Activated CD4-positive, alpha-beta T cell treated with anti-CD3 and anti-CD28 coated beads, Interleukin-2, amount 10 ng/mL, durations not matched to agents 24 days and 14 days (primary cell): Measurements from ENCODE around the gene EEF1G. TPM values are rescaled to one million over a fixed set of nuclear protein-coding genes. Genes with fewer than 3 reads are reported as not detected.
A peak's percentile ranks its signal among the peaks of the same experiment; 100 is the strongest.
"Not testable (repeated sequence)": the region's sequence is repeated elsewhere in the genome, so short reads cannot be mapped to it uniquely, and the experiment has no call there.

Source experiments
- DNase-seq: peaks from one replicate; pipeline ENCODE4 v3.0.0; 2022
- H3K27ac Mint-ChIP-seq: one replicate; pipeline ENCODE4 v1.8.0; 2022; ENCODE audit warnings: mild to moderate bottlenecking, mixed read lengths
- H3K27me3 Mint-ChIP-seq: one replicate; pipeline ENCODE4 v1.8.0; 2022; ENCODE audit warnings: mixed read lengths
- H3K36me3 Mint-ChIP-seq: one replicate; pipeline ENCODE4 v1.8.0; 2022; ENCODE audit warnings: low read depth, mild to moderate bottlenecking, mixed read lengths
- H3K4me1 Mint-ChIP-seq: one replicate; pipeline ENCODE4 v1.8.0; 2021; ENCODE audit warnings: mixed read lengths
- H3K4me3 Mint-ChIP-seq: one replicate; pipeline ENCODE4 v1.8.0; 2022; ENCODE audit warnings: mild to moderate bottlenecking, moderate library complexity, mixed read lengths
- H3K9me3 Mint-ChIP-seq: one replicate; pipeline ENCODE4 v1.8.0; 2021; ENCODE audit warnings: mixed read lengths
- intact Hi-C: fragments of 100-400 bp; cut with micrococcal nuclease; formaldehyde crosslinking; loops from one replicate; pipeline ENCODE4 v1.15.1; 2023
- total RNA-seq: library from RNA; stranded (reverse); gene quantifications from 2 replicates; pipeline ENCODE4 v1.2.3, GENCODE V29; 2022

The EEF1G gene
- total RNA-seq, 1 donor from 2014 or later: 1,271 TPM

DNA sequence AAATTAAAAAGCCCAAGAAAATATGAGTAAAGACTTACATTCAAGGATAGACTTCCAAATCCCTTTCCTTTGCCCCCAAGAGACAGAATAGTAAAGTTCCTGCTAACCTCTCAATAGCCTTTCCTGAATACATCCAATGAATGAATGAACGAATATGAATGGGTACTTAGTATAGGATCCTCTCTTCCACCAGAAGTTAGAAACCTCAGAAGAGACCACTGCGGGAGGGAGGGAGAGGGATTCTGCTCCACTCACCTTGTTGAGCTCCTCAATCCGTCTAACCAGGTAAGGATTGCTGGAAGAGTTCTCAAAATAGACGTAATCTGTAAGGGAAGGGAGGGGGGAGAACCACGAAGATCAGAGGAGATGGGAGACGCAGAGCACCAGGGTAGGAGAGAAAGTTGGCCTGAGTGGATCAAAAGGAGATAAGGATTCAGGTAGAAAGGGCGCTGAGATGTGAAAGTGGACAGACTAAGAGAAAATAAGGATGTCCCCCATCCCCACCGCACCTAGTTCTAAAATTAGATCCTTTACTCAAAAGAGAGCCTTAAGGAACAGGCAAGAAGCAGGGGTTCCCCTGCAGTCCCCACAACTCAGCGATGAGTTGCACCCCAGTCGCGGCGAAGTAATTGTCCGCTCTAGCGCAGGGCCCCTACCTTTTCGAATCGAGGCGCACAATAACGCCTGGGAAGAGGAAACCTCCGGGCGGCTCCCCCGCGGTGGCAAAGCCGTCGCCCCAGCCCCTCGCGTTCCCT, 26.9 kb upstream of the EEF1G start:
- H3K4me3 Mint-ChIP-seq: peak overlapping the region; percentile 95
- DNase-seq: no peak
- H3K4me1 Mint-ChIP-seq: peaks cover 45% of the 10 kb centered on the region

DNA sequence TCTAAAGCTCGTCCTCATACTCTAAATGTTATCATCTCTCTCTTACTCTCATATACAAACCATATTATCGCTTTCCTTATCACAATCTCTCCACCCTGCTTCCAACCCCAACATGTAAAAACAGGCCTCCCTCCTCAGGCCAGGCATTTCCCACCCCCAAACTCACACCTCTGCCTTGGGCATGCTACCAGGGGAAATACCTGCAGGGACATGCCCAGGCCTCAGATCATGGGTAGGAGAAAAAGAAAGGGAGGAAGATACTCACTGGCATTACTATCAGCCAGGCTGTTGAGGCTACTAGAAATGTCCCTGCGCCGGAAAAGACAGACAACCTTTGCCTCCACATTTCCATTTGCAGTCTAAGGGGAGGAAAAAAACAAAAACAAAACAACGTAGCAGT, 26.2 kb upstream of the EEF1G start:
- Mint-ChIP-seq H3K4me3 (peak overlapping the region; percentile 95), H3K36me3 (peaks cover 77% of the 10 kb centered on the region), H3K27me3 (no peaks in the 10 kb centered on the region), H3K4me1 (peaks cover 49% of the 10 kb centered on the region), H3K9me3 (no peaks in the 10 kb centered on the region), H3K27ac (peak overlapping the region; percentile 88)
- intact Hi-C loops: loop anchor here (1.0 to 10.0 kb wide), 8 partner anchors 9 to 1645 kb away; partner anchors contain the start of genes EML3, FKBP2, HNRNPUL2 and INTS5
- DNase-seq: peak; percentile 72

More for the DNA sequence above, 26.9 kb upstream of the EEF1G start:
- Mint-ChIP-seq H3K9me3 (no peaks in the 10 kb centered on the region), H3K36me3 (peaks cover 75% of the 10 kb centered on the region), H3K27ac (peak overlapping the region; percentile 88), H3K27me3 (no peaks in the 10 kb centered on the region)
- intact Hi-C loops: loop anchor here (2.0 to 10.0 kb wide), 2 partner anchors 48 to 1644 kb away; partner anchors contain the start of genes FKBP2 and PPP1R14B

DNA sequence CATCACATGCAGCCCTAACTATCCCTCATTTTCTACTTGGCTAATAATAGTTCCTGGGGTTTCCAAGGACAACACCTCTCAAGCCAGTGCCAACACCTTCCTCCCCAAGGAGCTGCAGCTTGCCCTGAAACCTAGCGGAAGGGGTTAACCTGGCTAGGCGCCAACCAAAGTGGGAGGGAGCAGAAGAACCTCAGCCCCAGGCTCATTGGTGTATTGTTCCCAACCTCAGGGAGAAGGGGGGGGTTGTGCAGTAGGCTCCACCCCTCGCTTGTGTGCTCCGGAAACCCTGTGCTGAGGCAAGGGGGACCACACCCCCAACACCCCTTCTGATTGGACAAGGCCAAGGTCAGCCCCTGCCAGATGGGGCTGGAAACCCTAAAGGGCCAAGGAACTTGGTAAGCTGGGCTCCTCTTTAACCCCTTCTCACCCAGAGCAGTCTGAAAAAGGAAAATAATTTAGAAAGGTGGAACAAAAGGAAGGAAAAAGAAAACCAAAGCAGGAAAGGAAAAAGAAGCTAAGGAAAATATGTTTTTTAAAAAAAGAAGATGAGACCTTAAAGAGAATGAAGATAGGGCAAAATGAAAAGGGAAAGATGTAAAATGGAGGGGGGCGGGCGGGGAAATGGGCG, 25.5 kb upstream of the EEF1G start:
- H3K27ac Mint-ChIP-seq: peak overlapping the region; percentile 88
- no peaks in the 10 kb centered on the region for H3K9me3 Mint-ChIP-seq
- H3K4me3 Mint-ChIP-seq: peak overlapping the region; percentile 95
- peak; percentile 99 for DNase-seq
- H3K36me3 Mint-ChIP-seq: peaks cover 83% of the 10 kb centered on the region
- intact Hi-C loops: loop anchor here (1.0 to 10.0 kb wide), 6 partner anchors 8 to 282 kb away; partner anchors contain the start of genes EML3, HNRNPUL2, INTS5 and SLC3A2
- no peaks in the 10 kb centered on the region for H3K27me3 Mint-ChIP-seq
- peaks cover 53% of the 10 kb centered on the region for H3K4me1 Mint-ChIP-seq

DNA sequence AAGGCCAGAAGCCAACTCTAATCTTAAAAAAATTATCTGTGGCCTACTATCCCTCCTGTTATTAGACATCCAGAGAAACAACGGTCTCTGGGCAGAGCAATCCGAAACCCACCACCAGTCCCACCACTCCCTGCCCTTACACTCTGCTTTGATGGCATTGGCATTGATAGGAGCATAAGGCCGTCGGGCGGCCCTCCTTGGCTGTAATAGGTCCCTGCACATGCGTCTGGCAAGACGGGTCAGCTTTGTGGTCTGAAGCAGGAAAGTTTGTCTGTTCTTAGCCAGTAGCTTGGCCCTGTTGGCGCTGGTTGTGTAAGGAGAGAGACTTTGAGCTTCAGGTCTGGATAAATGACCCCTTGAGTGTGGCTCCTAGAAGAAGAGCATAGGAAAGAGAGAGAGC, 21.4 kb upstream of the EEF1G start:
- Mint-ChIP-seq H3K27ac (no peak overlapping the region), H3K27me3 (no peaks in the 10 kb centered on the region), H3K4me3 (no peak overlapping the region), H3K36me3 (peaks cover 80% of the 10 kb centered on the region), H3K9me3 (no peaks in the 10 kb centered on the region), H3K4me1 (peaks cover 58% of the 10 kb centered on the region)
- DNase-seq: peak; percentile 61
- intact Hi-C loops: loop anchor here (10.0 kb wide), 1 partner anchor 180 kb away; the partner anchor contains the start of gene TAF6L

DNA sequence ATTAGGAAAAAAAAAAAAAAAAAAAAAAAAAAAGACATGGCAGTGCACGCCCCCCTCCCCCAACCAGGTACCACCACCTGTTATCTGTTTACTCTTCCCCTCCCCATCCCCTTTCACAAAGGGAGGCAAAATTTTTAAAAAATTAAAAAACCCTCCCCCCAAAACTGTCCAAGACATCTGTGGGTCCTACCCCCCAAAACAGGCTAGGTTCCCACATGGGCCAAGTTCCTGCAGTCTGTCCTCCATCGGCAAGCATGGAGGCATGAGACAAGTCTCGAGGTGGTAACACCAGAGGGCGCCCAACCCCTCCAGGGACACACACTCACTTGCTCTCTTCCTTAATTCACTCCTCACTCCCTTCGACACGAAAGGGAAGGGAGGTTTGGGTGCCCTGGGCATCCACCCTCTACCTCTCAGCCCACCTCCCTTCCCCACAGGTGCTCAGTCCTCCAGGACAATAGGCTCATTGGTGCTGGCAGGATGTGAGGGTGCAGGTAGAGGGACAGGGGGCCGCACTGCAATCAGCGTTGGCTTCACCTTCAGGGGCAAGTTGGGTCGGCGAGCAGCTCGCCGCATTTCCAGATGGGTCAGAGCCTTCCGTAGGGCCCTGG, 19.8 kb upstream of the EEF1G start:
- Mint-ChIP-seq H3K9me3 (no peaks in the 10 kb centered on the region), H3K4me1 (peaks cover 46% of the 10 kb centered on the region), H3K36me3 (peaks cover 68% of the 10 kb centered on the region), H3K27me3 (no peaks in the 10 kb centered on the region), H3K4me3 (peak overlapping the region; percentile 76), H3K27ac (peak overlapping the region; percentile 99)
- intact Hi-C loops: loop anchor here (5.0 to 10.0 kb wide), 4 partner anchors 36 to 239 kb away; partner anchors contain the start of genes STX5, TAF6L and TEX54
- DNase-seq: peak; percentile 94

DNA sequence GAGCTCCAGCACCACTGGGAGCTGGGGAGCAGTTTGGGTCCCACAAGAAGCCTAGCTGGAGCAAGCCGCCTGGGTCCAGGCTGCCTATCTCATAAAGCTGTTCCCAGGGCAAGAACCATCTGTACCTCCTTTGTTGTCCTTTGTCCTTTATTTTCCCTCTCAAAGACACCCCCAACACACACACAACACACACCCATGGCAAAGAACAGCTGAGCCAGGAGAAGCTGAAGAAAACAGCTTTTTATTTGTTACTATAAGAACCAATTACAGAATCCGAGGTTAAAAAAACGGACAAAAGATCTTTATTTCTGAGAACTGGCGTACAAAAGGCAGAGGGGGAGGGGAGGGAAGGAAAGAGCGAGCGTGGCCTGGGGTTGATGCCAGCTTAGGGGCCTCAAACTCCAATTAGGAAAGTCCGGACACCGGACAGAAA, 19.3 kb upstream of the EEF1G start:
- Mint-ChIP-seq H3K36me3 (peaks cover 66% of the 10 kb centered on the region), H3K4me3 (peak overlapping the region; percentile 19), H3K27me3 (no peaks in the 10 kb centered on the region), H3K9me3 (no peaks in the 10 kb centered on the region), H3K27ac (peak overlapping the region; percentile 99), H3K4me1 (peaks cover 41% of the 10 kb centered on the region)
- intact Hi-C loops: loop anchor here (5.0 to 10.0 kb wide), 4 partner anchors 36 to 239 kb away; partner anchors contain the start of genes STX5, TAF6L and TEX54
- peak; percentile 57 for DNase-seq

DNA sequence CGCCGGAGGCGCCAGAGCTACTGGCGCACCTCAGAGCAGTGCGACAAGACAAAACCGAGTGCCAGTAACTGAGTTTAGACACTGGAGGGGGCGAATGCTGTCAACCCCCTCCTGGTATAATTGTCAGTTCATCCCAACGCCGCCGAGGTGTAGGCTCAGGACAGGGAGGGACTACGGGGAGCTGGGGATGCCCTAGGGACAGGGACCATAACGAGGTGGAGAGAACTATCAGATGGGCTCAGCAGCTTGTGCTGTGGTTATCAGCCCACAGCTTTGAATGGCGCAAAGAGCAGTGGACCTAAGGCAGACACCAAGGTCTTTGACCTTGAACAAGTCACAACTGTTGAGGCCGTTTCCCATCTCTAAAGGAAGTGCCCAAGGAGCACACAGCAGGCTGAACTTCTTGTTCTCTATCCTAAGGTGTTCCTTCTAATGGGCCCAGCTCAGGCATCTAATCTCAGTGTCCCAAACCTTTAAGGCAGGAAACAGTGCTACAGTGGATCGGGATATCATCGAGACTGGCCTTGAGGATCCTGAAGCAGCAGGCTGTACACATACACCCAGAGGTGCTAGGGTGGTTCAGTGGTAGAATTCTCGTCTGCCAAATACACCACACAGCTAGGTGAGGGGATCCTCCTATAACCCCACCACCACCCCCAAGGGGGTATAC, 18.6 kb upstream of the EEF1G start:
- H3K27me3 Mint-ChIP-seq: no peaks in the 10 kb centered on the region
- H3K27ac Mint-ChIP-seq: peak overlapping the region; percentile 99
- intact Hi-C loops: loop anchor here (5.0 to 10.0 kb wide), 4 partner anchors 35 to 240 kb away; partner anchors contain the start of genes STX5, TAF6L and TEX54
- peaks cover 40% of the 10 kb centered on the region for H3K4me1 Mint-ChIP-seq
- H3K36me3 Mint-ChIP-seq: peaks cover 62% of the 10 kb centered on the region
- DNase-seq: no peak
- H3K9me3 Mint-ChIP-seq: no peaks in the 10 kb centered on the region
- H3K4me3 Mint-ChIP-seq: peak overlapping the region; percentile 100

DNA sequence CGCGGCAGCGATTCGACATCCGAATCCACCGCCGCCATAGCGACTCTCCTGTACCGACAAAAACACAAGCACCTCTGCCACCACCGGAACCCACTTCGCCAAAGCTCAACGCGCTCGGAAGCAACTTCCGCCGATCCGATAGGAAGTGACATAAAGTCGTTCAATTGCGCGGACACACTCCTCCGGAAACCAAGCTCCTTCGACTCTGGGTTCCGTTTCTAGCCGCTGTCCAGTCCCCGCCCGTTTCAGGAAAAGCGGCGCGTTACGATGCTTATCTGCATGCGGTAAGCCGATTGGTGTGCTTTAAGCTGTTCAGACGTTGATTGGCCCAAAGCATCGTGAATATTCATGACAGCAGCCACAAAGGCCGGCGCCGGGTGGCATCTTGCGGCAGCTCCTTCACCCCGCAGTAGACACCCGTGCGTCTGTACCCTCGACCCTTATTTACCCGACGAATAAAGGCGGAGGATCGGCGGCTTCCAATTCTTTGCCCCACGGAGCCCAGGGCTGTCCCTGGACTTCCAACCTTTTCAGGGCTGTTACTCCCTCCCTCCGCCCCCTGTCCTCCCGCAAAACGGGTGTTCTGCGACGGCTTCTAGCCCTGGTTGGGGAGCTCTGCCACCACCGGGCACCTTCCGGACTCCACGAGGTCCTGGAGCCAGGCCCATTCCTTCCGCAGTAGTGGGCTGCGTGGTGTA, 17.9 kb upstream of the EEF1G start, which contains the start of gene TUT1:
Gene TUT1, minus strand, starts transcription at position 76 of the 698 bp plus-strand sequence. Its CDS starts 38 bp downstream, at position 38.
- Mint-ChIP-seq H3K4me1 (peaks cover 38% of the 10 kb centered on the region), H3K4me3 (peak within 1 kb of the TSS; percentile 100), H3K36me3 (peaks cover 60% of the 10 kb centered on the region), H3K27me3 (no peaks in the 10 kb centered on the region), H3K27ac (peak within 1 kb of the TSS; percentile 99), H3K9me3 (no peaks in the 10 kb centered on the region)
- intact Hi-C loops: loop anchor here (1.0 to 10.0 kb wide), 13 partner anchors 8 to 289 kb away; partner anchors contain the start of genes C11orf98, CSKMT, EML3 and HNRNPUL2
- peak; percentile 99 for DNase-seq

DNA sequence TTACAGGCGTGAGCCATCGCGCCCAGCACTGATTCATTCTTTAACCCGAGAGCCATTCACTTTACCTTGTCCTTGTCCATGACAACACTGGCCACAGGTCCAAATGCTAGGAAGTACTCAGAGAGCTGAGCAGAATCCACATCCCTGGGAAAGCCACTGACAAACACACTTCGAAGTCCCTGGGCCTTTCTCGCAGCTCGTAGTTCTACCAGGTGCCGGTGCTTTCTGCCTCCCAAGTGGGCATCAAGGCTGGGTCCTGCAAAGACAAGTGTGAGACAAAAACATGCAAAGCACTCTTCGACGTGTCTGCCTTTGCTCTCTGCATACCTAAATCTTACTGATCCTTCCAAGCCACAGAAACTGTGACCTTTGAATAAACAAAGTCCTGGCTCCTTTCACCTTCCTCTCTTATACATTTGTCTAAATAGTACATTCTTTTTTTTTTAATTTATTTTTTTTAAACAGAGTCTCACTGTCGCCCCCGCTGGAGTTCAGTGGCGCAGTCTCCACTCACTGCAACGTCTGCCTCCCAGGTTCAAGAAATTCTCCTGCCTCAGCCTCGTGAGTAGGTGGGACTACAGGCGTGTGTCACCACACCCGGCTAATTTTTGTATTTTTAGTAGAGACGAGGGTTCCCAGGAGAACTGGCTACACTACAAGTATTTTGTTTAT, 15.4 kb upstream of the EEF1G start:
- peak; percentile 76 for DNase-seq
- Mint-ChIP-seq H3K9me3 (no peaks in the 10 kb centered on the region), H3K4me1 (peaks cover 31% of the 10 kb centered on the region), H3K4me3 (peak overlapping the region; percentile 100), H3K27me3 (no peaks in the 10 kb centered on the region), H3K36me3 (peaks cover 44% of the 10 kb centered on the region), H3K27ac (no peak overlapping the region)
- intact Hi-C loops: no loop called here

DNA sequence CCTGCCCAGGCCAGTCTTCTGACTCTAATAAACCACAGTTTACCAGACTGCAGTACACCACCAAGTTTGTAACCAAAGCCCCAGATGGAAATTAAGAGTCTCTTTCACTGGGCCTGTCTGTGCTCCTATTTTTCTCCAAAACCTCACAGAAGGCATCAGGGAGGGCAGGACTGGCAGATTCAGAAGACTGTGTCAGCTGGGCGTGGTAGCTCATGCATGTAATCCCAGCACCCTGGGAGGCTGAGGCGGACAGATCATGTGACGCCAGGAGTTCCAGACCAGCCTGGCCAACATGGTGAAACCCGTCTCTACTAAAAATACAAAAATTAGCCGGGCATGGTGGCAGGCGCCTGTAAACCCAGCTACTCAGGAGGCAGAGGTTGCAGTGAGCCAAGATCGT, 11.7 kb upstream of the EEF1G start:
- intact Hi-C loops, H3K4me3 Mint-ChIP-seq, H3K27me3 Mint-ChIP-seq, H3K4me1 Mint-ChIP-seq, H3K9me3 Mint-ChIP-seq, DNase-seq, H3K27ac Mint-ChIP-seq: not testable (repeated sequence)
- peaks cover 35% of the 10 kb centered on the region for H3K36me3 Mint-ChIP-seq

DNA sequence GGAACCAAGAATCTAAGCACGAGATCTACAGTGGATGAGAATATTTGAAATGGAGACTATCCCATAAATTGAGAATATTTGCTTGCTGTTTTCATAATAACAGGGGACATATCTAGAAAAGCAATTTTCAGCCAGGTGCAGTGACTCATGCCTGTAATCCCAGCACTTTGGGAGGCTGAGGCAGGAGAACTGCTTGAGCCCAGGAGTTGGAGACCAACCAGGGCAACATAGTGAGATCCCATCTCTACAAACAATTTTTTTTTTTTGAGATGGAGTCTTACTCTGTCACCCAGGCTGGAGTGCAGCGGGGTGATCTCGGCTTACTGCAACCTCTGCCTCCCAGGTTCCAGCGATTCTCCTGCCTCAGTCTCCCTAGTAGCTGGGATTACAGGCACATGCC, 8.0 kb upstream of the EEF1G start:
- intact Hi-C loops, H3K27ac Mint-ChIP-seq, H3K9me3 Mint-ChIP-seq, H3K4me1 Mint-ChIP-seq, H3K4me3 Mint-ChIP-seq, H3K27me3 Mint-ChIP-seq, DNase-seq: not testable (repeated sequence)
- H3K36me3 Mint-ChIP-seq: peaks cover 32% of the 10 kb centered on the region

DNA sequence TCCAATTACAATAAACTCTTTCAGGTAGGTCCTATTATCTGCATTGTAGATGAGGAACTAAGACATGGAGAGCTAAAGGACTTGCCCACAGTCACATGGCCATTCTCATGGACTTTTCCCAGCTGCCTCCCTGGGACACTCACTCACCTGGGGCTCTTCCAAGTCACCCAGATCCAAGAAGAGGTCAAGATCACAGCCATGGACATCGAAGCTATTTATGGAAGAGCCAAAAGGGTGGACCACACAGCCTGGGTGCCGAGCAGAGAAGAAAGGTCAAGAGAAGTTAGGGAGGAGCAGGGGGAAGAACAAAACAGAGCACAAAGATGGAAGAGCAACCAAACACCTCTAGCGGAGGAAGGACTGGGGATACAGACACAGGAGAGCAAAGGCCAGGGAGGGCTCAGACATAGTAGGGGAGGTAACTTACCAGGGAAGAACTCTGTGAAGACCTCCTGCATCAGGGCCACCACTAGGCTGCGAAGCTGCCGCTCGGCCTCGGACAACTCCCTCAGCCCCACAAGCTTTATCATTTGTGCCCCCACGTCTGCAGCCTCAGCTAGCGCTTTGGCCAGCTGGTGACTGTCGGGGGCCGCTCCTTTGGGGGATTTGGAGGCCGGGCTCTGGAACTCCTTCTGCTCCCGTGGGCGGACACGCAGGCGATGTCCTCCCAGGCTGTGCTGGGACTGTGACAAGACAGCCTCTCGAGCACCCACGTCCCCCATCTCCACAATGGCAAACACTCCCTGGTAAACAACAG, 7.4 kb upstream of the EEF1G start:
- intact Hi-C loops: no loop called here
- Mint-ChIP-seq H3K36me3 (peaks cover 33% of the 10 kb centered on the region), H3K27me3 (no peaks in the 10 kb centered on the region), H3K9me3 (no peaks in the 10 kb centered on the region), H3K4me3 (no peak overlapping the region), H3K27ac (no peak overlapping the region), H3K4me1 (peaks cover 4% of the 10 kb centered on the region)
- no peak for DNase-seq
